GM12891 (cell line): ENCODE measurements around the gene LAMTOR1.
"Not testable (repeated sequence)": the region's sequence is repeated elsewhere in the genome, so short reads cannot be mapped to it uniquely, and the experiment has no call there.

Experiments
- DNase-seq: peaks from one replicate; pipeline ENCODE4 v3.0.0; 2011; ENCODE audit warnings: low spot score; ENCODE audit not compliant: insufficient read length
- FAIRE-seq: peaks from 2 replicates; lab custom pipeline; 2011; peaks lifted over from hg19 to GRCh38; lab: Jason Lieb, UNC
- PAX5 ChIP-seq: IDR thresholded peaks from 2 replicates; pipeline ENCODE4 v1.6.1; 2011; ENCODE audit warnings: low read length, moderate library complexity, mild to moderate bottlenecking; ENCODE audit not compliant: insufficient read depth, severe bottlenecking
- POLR2A ChIP-seq: IDR thresholded peaks from 2 replicates; pipeline ENCODE4 v1.6.1; 2011; ENCODE audit warnings: low read depth, low read length, control low read depth
- POLR2AphosphoS5 ChIP-seq: IDR thresholded peaks from 2 replicates; pipeline ENCODE4 v1.6.1; 2011; ENCODE audit warnings: low read depth, low read length, control low read depth
- POU2F2 ChIP-seq: IDR thresholded peaks from 2 replicates; pipeline ENCODE4 v1.6.1; 2011; ENCODE audit warnings: low read depth, mild to moderate bottlenecking, control low read depth, low read length, moderate library complexity
- SPI1 ChIP-seq: IDR thresholded peaks from 2 replicates; pipeline ENCODE4 v1.6.1; 2011; ENCODE audit warnings: low read depth, low read length, control low read depth
- TAF1 ChIP-seq: IDR thresholded peaks from 2 replicates; pipeline ENCODE4 v1.6.1; 2011; ENCODE audit warnings: low read depth, low read length, control low read depth

Gene LAMTOR1

GRCh38 chr11:72136684-72137262 is 33.7 kb upstream of the LAMTOR1 start:
- FAIRE-seq (no peak), DNase-seq (no peak)
- TF ChIP-seq TAF1: no peak
- no peak for TF ChIP-seq POLR2AphosphoS5
- no peak for TF ChIP-seq POU2F2
- TF ChIP-seq SPI1: no peak
- TF ChIP-seq POLR2A: no peak

- FAIRE-seq (no peak), DNase-seq (no peak)
- TF ChIP-seq TAF1 (no peak), POLR2AphosphoS5 (no peak), PAX5 (no peak), POU2F2 (no peak), POLR2A (no peak), SPI1 (no peak)
These were observed 33.0 kb upstream of the LAMTOR1 start for GRCh38 chr11:72135891-72136683.

- not testable (repeated sequence) for DNase-seq, FAIRE-seq
These were observed 32.4 kb upstream of the LAMTOR1 start, which contains the start of gene FOLR3 for GRCh38 chr11:72135473-72135872. FOLR3 (plus strand) TSS chr11:72135725; CDS start chr11:72135953, 228 bp downstream.

- no peak for FAIRE-seq
- DNase-seq: no peak
- no peak for TF ChIP-seq TAF1
- no peak for TF ChIP-seq POLR2A
- TF ChIP-seq PAX5: no peak
- no peak for TF ChIP-seq SPI1
- no peak for TF ChIP-seq POLR2AphosphoS5
- no peak for TF ChIP-seq POU2F2
These were observed 29.5 kb upstream of the LAMTOR1 start for GRCh38 chr11:72132646-72133045.

GRCh38 chr11:72129381-72129780 is 26.3 kb upstream of the LAMTOR1 start:
- DNase-seq: no peak
- no peak for TF ChIP-seq POLR2A
- no peak for TF ChIP-seq TAF1
- no peak for TF ChIP-seq SPI1
- no peak for TF ChIP-seq PAX5
- no peak for TF ChIP-seq POU2F2
- TF ChIP-seq POLR2AphosphoS5: no peak
- no peak for FAIRE-seq

- FAIRE-seq (no peak), DNase-seq (no peak)
- TF ChIP-seq TAF1: no peak
- no peak for TF ChIP-seq PAX5
- no peak for TF ChIP-seq POU2F2
- no peak for TF ChIP-seq POLR2A
- no peak for TF ChIP-seq SPI1
- no peak for TF ChIP-seq POLR2AphosphoS5
These were observed 24.8 kb upstream of the LAMTOR1 start for GRCh38 chr11:72127923-72128322.

- FAIRE-seq (no peak), DNase-seq (no peak)
- no peak for TF ChIP-seq POLR2A
- TF ChIP-seq POLR2AphosphoS5: no peak
- TF ChIP-seq PAX5: no peak
- no peak for TF ChIP-seq SPI1
These were observed 22.9 kb upstream of the LAMTOR1 start for GRCh38 chr11:72125956-72126355.

- DNase-seq (no peak), FAIRE-seq (no peak)
- no peak for TF ChIP-seq PAX5
These were observed 20.9 kb upstream of the LAMTOR1 start for GRCh38 chr11:72124046-72124445.

- DNase-seq (no peak), FAIRE-seq (no peak)
- TF ChIP-seq POLR2A (no peak), SPI1 (no peak), TAF1 (no peak), POLR2AphosphoS5 (no peak), POU2F2 (no peak), PAX5 (no peak)
These were observed 20.1 kb upstream of the LAMTOR1 start for GRCh38 chr11:72123117-72123653.

- no peak for TF ChIP-seq POLR2AphosphoS5
- TF ChIP-seq PAX5: no peak
- TF ChIP-seq POU2F2: no peak
- no peak for TF ChIP-seq SPI1
- no peak for TF ChIP-seq TAF1
- no peak for TF ChIP-seq POLR2A
- no peak for FAIRE-seq
- DNase-seq: no peak
These were observed 19.5 kb upstream of the LAMTOR1 start for GRCh38 chr11:72122607-72123006.
